ENCODE data around the gene FGF8. TPM values are rescaled to one million over a fixed set of nuclear protein-coding genes. Genes with fewer than 3 reads are reported as not detected.

Gene FGF8
- total and polyA plus RNA-seq, 9 of the 15 experiments (the other 6 are each of a cell fraction or from before 2014, with no cell fraction given): 0.13 to 0.82 (median 0.37) TPM; not detected in 5

DNA sequence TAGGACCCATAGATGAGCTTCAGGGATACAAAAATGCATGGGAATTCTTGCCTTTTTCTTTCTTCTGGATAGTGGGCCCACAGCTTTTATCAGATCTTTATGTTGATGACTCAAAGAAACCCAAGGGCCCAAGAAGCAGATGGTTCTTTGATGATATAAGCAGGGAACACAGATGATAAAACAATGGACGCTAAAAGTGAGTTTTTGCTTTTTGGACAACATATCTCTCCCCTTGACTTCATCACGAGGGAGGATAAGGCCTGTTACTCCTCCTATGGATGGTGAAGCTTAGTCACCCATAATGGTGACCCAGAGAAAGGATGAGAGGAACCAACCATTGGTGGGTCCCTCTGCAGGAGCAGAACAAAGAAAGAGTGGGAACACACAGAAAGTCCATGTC lies 48.8 kb upstream of the FGF8 start (continued):
- TF ChIP-seq, protein P1, sequence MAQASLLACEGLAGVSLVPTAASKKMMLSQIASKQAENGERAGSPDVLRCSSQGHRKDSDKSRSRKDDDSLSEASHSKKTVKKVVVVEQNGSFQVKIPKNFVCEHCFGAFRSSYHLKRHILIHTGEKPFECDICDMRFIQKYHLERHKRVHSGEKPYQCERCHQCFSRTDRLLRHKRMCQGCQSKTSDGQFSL (CRISPR knock-in tag; IDR thresholded peaks at IDR 0.05): no peak
- TF ChIP-seq, protein P1 (tag; IDR thresholded peaks at IDR 0.05): no peak
- TF ChIP-seq, protein P2, sequence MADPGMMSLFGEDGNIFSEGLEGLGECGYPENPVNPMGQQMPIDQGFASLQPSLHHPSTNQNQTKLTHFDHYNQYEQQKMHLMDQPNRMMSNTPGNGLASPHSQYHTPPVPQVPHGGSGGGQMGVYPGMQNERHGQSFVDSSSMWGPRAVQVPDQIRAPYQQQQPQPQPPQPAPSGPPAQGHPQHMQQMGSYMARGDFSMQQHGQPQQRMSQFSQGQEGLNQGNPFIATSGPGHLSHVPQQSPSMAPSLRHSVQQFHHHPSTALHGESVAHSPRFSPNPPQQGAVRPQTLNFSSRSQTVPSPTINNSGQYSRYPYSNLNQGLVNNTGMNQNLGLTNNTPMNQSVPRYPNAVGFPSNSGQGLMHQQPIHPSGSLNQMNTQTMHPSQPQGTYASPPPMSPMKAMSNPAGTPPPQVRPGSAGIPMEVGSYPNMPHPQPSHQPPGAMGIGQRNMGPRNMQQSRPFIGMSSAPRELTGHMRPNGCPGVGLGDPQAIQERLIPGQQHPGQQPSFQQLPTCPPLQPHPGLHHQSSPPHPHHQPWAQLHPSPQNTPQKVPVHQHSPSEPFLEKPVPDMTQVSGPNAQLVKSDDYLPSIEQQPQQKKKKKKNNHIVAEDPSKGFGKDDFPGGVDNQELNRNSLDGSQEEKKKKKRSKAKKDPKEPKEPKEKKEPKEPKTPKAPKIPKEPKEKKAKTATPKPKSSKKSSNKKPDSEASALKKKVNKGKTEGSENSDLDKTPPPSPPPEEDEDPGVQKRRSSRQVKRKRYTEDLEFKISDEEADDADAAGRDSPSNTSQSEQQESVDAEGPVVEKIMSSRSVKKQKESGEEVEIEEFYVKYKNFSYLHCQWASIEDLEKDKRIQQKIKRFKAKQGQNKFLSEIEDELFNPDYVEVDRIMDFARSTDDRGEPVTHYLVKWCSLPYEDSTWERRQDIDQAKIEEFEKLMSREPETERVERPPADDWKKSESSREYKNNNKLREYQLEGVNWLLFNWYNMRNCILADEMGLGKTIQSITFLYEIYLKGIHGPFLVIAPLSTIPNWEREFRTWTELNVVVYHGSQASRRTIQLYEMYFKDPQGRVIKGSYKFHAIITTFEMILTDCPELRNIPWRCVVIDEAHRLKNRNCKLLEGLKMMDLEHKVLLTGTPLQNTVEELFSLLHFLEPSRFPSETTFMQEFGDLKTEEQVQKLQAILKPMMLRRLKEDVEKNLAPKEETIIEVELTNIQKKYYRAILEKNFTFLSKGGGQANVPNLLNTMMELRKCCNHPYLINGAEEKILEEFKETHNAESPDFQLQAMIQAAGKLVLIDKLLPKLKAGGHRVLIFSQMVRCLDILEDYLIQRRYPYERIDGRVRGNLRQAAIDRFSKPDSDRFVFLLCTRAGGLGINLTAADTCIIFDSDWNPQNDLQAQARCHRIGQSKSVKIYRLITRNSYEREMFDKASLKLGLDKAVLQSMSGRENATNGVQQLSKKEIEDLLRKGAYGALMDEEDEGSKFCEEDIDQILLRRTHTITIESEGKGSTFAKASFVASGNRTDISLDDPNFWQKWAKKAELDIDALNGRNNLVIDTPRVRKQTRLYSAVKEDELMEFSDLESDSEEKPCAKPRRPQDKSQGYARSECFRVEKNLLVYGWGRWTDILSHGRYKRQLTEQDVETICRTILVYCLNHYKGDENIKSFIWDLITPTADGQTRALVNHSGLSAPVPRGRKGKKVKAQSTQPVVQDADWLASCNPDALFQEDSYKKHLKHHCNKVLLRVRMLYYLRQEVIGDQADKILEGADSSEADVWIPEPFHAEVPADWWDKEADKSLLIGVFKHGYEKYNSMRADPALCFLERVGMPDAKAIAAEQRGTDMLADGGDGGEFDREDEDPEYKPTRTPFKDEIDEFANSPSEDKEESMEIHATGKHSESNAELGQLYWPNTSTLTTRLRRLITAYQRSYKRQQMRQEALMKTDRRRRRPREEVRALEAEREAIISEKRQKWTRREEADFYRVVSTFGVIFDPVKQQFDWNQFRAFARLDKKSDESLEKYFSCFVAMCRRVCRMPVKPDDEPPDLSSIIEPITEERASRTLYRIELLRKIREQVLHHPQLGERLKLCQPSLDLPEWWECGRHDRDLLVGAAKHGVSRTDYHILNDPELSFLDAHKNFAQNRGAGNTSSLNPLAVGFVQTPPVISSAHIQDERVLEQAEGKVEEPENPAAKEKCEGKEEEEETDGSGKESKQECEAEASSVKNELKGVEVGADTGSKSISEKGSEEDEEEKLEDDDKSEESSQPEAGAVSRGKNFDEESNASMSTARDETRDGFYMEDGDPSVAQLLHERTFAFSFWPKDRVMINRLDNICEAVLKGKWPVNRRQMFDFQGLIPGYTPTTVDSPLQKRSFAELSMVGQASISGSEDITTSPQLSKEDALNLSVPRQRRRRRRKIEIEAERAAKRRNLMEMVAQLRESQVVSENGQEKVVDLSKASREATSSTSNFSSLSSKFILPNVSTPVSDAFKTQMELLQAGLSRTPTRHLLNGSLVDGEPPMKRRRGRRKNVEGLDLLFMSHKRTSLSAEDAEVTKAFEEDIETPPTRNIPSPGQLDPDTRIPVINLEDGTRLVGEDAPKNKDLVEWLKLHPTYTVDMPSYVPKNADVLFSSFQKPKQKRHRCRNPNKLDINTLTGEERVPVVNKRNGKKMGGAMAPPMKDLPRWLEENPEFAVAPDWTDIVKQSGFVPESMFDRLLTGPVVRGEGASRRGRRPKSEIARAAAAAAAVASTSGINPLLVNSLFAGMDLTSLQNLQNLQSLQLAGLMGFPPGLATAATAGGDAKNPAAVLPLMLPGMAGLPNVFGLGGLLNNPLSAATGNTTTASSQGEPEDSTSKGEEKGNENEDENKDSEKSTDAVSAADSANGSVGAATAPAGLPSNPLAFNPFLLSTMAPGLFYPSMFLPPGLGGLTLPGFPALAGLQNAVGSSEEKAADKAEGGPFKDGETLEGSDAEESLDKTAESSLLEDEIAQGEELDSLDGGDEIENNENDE (IDR thresholded peaks at IDR 0.05; ENCODE audit: low read depth, low read length): no peak
- TF ChIP-seq KLF1 (tag; IDR thresholded peaks at IDR 0.05) (no peak), RBM25 (IDR thresholded peaks at IDR 0.05; ENCODE audit: low read depth, low read length, severe bottlenecking) (no peak), ZNF175 (CRISPR knock-in tag; IDR thresholded peaks at IDR 0.05; ENCODE audit: low read depth) (no peak)
- TF ChIP-seq, protein P3, sequence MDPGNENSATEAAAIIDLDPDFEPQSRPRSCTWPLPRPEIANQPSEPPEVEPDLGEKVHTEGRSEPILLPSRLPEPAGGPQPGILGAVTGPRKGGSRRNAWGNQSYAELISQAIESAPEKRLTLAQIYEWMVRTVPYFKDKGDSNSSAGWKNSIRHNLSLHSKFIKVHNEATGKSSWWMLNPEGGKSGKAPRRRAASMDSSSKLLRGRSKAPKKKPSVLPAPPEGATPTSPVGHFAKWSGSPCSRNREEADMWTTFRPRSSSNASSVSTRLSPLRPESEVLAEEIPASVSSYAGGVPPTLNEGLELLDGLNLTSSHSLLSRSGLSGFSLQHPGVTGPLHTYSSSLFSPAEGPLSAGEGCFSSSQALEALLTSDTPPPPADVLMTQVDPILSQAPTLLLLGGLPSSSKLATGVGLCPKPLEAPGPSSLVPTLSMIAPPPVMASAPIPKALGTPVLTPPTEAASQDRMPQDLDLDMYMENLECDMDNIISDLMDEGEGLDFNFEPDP (CRISPR knock-in tag; IDR thresholded peaks at IDR 0.05): no peak
- TF ChIP-seq, protein P4, sequence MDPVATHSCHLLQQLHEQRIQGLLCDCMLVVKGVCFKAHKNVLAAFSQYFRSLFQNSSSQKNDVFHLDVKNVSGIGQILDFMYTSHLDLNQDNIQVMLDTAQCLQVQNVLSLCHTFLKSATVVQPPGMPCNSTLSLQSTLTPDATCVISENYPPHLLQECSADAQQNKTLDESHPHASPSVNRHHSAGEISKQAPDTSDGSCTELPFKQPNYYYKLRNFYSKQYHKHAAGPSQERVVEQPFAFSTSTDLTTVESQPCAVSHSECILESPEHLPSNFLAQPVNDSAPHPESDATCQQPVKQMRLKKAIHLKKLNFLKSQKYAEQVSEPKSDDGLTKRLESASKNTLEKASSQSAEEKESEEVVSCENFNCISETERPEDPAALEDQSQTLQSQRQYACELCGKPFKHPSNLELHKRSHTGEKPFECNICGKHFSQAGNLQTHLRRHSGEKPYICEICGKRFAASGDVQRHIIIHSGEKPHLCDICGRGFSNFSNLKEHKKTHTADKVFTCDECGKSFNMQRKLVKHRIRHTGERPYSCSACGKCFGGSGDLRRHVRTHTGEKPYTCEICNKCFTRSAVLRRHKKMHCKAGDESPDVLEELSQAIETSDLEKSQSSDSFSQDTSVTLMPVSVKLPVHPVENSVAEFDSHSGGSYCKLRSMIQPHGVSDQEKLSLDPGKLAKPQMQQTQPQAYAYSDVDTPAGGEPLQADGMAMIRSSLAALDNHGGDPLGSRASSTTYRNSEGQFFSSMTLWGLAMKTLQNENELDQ (CRISPR knock-in tag; IDR thresholded peaks at IDR 0.05; ENCODE audit: borderline replicate concordance): no peak
- TF ChIP-seq, protein P5, sequence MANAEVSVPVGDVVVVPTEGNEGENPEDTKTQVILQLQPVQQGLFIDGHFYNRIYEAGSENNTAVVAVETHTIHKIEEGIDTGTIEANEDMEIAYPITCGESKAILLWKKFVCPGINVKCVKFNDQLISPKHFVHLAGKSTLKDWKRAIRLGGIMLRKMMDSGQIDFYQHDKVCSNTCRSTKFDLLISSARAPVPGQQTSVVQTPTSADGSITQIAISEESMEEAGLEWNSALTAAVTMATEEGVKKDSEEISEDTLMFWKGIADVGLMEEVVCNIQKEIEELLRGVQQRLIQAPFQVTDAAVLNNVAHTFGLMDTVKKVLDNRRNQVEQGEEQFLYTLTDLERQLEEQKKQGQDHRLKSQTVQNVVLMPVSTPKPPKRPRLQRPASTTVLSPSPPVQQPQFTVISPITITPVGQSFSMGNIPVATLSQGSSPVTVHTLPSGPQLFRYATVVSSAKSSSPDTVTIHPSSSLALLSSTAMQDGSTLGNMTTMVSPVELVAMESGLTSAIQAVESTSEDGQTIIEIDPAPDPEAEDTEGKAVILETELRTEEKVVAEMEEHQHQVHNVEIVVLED (CRISPR knock-in tag; IDR thresholded peaks at IDR 0.05): no peak

All from K562 (cell line).